Inferior parietal cortex (tissue), 1 donor: ENCODE data around the gene SLC25A20.
A peak's percentile ranks its signal among the peaks of the same experiment; 100 is the strongest.
"Not testable (repeated sequence)": the region's sequence is repeated elsewhere in the genome, so short reads cannot be mapped to it uniquely, and the experiment has no call there.

Experiments used
- DNase-seq: peaks from one replicate; pipeline ENCODE4 v3.0.0-alpha.2; 2016; ENCODE audit errors: extremely low spot score

The SLC25A20 gene

GRCh38 chr3:48847053-48847503 lies 51.6 kb downstream of the SLC25A20 start:
- DNase-seq: peak; percentile 44

- no peak for DNase-seq
These were observed 53.5 kb downstream of the SLC25A20 start for GRCh38 chr3:48845170-48845569.

GRCh38 chr3:48837163-48837562 lies 61.5 kb downstream of the SLC25A20 start:
- DNase-seq: no peak

GRCh38 chr3:48835650-48836366 lies 62.9 kb downstream of the SLC25A20 start:
- DNase-seq: no peak

GRCh38 chr3:48832684-48833083 lies 66.0 kb downstream of the SLC25A20 start:
- no peak for DNase-seq

GRCh38 chr3:48830715-48831114 lies 68.0 kb downstream of the SLC25A20 start:
- DNase-seq: no peak

GRCh38 chr3:48829525-48829924 lies 69.2 kb downstream of the SLC25A20 start:
- not testable (repeated sequence) for DNase-seq

GRCh38 chr3:48827874-48828273 lies 70.8 kb downstream of the SLC25A20 start:
- not testable (repeated sequence) for DNase-seq

GRCh38 chr3:48826451-48826850 lies 72.2 kb downstream of the SLC25A20 start:
- no peak for DNase-seq

- no peak for DNase-seq
These were observed 77.9 kb downstream of the SLC25A20 start for GRCh38 chr3:48820612-48821324.

GRCh38 chr3:48819234-48820221 lies 79.2 kb downstream of the SLC25A20 start:
- no peak for DNase-seq

GRCh38 chr3:48811524-48811923 lies 87.2 kb downstream of the SLC25A20 start:
- DNase-seq: no peak
